Dedifferentiated amniotic fluid mesenchymal stem cell (primary cell): ENCODE measurements around the gene SERHL2.
"Not testable (repeated sequence)": the region's sequence is repeated elsewhere in the genome, so short reads cannot be mapped to it uniquely, and the experiment has no call there.

Experiments
- DNase-seq: peaks from one replicate; pipeline ENCODE4 v3.0.0-alpha.2; 2016; ENCODE audit errors: extremely low spot score

Gene SERHL2, protein sequence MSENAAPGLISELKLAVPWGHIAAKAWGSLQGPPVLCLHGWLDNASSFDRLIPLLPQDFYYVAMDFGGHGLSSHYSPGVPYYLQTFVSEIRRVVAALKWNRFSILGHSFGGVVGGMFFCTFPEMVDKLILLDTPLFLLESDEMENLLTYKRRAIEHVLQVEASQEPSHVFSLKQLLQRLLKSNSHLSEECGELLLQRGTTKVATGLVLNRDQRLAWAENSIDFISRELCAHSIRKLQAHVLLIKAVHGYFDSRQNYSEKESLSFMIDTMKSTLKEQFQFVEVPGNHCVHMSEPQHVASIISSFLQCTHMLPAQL

DNA sequence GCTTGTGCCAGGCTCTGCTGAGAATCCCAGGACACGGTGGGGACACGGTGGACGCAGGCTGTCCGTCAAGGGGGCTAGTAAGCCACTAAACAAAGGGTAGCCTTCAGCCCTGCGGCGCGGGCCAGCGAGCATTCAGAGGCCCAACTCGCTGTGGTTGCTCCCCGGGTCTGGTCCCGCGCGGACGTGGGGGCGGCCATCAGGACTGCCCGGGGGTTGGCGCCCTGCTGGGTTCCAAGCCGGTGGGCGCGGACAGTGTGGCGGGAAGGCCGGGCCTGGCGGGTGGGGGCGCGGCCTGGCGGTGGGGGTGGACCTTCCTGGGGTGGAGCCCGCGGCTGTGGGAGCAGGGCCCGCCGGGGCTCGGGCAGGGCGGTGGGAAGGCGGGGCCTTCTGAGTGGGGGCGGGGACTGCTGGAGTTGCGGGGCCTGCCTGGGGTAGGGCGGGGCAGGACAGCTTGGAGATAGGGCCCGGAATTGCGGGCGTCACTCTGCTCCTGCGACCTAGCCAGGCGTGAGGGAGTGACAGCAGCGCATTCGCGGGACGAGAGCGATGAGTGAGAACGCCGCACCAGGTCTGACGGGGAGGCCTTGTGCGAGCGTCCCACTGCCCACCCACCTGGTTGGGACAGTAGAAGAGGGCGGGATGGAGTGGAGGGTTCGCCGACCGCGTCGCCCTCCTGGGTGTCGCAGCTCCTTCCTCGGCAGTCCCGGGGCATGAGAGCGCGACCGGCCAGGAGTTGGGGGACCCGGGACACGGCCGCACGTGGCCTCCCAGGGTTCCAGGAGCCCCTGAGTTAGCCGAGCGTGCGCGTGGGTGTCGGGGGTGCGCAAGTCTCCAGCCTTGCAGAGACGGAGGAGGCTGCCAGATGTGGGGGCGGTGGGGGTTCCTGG is at the start of gene SERHL2:
TSS of gene SERHL2 (plus strand) at position 482 of the 887 bp plus-strand sequence. CDS start at position 547, 65 bp downstream.
- peak; percentile 45 for DNase-seq

DNA sequence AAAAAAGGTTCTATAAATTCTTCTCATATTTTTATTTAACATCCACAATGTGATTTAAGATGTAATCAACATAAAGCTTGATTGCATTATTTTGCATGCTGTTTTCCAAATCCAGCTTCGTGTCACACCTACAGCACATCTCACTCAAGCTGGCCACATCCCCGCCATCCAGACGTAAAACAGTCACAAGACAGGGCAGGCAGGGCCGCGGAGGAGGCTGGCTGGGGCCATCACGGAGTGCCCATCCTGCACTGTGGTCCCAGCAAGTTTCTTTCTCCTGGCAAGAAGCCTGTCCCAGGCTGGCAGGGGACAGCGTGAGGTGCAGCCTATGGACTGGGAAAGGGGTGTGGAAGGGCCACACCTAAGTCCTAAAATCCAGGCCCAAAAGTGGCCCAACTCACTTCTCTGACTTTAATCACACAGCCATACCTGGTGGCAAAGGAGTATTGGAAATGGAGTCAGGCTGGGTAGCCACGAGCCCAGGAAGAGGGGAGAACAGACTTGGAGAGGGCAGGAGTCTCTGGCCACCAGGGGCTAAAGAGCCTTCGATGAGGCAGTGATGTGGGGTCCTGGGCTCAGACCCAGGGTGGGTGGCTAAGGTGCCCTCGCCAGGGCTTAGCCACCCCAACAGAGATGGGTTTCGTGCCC is 45.3 kb upstream of the SERHL2 start:
- not testable (repeated sequence) for DNase-seq

DNA sequence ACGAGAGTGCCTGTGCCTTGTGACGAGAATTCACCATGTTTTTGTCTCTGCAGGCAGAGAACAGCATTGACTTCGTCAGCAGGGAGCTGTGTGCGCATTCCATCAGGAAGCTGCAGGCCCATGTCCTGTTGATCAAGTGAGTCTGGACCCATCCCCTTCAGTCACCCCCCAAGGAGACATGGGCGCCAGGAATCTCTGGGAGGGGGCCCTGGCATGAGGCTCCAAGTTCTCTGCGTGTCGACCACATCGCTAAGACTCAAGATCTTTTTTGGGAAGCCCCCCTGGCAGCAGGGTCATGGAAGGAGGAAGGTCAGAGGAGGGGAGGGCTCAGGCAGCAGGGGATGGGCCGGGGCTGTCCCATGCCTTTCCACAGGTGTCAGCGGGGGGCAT is 44.8 kb upstream of the SERHL2 start:
- not testable (repeated sequence) for DNase-seq

DNA sequence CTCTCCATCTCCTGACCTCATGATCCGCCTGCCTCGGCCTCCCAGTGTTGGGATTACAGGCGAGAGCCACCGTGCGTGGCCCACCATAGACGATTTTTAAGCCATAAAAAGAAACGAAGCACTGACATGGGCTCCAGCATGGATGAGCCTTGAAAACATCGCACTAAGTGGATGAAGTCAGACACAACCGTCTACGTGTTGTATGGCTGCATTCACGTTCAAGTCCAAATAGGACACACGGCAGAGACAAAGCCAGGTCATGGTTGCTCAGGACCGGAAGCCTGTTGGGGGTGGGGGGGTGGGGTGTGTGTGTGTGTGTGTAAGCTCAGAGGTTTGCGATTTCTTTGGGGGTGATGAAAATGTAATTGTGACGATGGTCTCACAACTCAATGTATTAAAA is 44.2 kb upstream of the SERHL2 start:
- no peak for DNase-seq

DNA sequence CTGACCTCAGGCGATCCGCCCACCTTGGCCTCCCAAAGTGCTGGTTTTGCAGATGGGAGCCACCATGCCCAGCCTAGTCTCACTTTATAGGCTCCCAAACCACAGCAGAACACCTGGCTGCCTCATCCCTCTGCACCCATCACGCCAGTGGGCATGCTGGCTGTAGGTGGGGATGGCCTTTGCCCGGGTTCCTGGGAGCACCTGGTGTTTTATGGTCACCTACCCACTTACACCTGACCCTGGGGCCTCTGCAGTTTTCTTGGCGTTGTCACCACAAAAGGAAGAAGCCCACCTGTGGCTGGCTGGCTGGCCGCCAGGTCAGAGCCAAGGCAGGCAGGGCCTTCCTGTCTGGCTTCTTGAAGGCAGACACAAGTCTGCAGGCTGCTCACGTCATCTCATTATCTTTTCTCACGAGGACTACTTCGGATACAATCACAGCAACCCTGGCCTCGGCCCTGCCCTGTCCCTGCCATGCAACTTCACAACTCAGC is 42.3 kb upstream of the SERHL2 start:
- DNase-seq: no peak

DNA sequence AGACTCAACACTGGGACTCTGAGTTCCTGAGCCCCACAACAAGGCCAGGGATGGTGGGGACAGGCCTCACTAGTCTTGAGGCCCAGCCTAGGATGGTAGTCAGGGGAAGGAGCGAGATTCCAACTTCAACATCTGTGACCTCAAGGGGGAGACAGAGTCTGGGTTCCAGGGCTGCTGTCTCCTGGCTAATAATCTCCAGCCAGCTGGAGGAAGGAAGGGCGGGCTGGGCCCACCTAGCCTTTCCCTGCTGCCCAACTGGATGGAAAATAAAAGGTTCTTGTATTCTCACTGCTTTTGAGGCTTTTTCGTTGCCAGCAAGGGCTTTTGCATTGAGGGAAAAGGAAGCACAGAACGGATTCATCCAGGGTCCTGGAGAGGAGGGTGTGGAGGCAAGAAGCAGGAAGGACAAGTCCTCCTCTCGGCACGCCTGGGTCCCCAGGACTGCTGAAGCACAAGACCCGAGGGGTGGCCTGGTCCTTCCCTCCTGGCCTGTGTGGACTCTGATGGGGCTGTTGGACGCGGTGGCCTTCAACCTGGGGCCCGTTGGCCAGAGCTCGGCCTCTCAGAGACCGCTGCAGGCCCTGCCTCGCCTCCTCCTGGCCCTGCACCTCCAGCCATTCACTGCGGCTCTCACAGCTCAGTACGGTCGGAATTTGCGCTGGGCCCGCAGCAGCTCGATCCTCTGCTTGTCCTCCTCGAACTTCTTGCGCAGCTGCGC is 41.3 kb upstream of the SERHL2 start:
- not testable (repeated sequence) for DNase-seq

DNA sequence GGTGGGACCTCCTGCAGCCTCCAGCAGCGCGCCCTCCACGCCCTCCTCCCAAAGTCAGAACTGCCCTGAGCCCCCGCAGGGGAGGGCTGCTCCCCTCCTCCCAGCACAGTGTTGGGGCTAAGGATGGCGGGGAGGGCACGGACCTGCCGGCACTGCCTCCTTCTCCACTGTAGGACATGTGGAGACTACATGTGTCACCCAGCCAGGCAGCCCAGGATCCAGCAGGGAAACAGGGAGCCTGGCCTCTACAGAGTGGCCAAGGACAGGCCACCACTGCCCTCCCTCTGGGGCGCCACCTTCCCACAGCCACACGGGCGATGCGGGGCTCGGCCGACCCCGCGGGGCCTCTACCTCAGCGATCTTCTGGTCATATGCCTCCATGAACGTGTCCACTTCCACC is 39.4 kb upstream of the SERHL2 start:
- DNase-seq: not testable (repeated sequence)

DNA sequence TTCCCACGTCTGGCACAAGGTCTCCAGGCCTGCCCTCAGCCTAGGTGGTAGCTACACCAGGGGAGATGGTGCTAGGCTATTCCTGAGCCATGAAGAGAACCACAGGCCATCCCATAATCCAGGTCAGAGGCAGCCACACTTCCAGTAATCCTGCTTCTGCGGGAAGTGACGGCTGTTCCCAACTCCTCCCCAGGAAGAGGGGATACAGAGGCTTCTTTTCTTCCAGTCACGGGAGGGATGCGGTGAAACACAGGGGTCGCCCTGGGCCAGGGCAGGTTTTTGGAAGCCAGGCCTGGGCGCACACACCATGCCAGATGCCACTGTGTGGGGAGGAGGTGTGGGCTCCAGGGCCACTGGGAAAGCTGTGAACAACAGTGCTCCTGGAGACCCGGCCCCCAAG is 38.5 kb upstream of the SERHL2 start:
- DNase-seq: not testable (repeated sequence)

DNA sequence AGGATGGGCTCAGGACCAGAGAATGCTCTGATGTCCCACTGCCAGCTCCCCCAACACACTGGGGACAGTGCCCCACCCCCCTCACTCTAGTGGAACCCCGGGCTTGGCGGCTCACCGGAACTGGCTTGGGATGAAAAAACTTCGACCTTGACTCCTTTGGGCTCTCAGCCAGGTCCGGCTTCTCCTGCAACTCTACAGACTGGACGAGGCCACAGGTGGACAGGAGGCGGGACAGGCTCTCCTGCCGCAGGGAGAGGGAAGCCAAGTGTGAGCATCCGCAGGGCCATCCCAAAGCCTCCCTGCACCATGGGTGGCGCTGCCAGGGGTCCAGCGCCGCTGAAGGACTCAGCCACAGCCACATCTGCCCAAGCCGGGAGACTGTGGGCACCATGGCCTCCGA is 37.9 kb upstream of the SERHL2 start:
- DNase-seq: no peak

DNA sequence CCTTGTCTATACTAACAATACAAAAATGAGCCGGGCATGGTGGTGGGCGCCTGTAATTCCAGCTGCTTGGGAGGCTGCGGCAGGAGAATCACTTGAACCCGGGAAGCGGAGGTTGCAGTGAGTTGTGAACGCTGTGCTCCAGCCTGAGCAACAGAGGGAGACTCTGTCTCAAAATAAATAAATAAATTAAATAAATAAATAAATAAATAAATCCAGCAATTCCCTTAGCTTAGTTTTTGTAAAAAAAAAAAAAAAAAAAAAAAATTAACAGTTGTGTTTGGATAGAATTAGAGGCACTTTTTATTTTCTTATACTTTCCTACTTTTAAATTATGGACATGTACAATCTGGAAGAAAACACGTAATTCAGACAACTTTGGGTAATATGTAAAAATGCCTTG is 36.7 kb upstream of the SERHL2 start:
- not testable (repeated sequence) for DNase-seq

DNA sequence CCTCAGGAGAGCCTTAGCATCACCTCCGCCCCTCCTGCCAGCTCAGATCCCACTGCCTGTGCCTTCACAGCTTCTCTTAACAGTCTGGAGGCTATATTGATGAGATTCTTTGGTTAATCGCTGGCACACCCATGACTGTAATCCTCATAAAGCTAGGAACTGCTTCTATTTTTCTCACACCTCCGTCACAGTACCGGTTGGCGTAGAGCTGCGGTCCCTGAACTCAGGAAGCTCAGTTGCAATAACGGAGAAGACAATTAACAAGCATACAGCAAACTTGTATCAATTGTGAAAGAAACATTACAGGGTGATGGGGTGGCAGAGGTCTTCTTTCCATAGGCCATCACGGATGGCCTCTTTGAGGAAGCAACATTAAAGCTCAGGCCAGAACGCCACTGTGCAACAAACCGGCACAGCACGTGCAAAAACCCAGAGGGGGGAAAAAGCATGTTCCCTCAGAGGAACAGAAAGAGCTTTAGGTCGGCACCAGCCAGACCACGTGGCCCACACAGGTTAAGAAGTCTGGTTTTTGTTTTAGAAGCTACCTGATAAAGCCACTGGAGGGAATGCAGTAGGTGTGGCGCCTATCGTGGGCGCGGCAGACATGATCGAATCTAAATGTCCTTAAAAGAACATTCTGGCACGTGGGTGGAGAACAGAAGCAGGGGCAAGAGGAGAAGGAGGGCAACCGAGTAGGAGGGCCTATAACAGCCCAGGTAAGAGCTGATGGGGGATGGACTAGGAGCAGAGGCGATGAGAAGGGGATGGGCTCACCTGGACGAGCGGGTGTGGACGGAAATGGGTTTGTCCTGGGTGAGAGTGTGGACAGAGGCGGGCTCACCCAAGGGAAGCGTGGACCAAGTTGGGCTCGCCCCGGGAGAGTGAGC is 34.9 kb upstream of the SERHL2 start:
- not testable (repeated sequence) for DNase-seq

DNA sequence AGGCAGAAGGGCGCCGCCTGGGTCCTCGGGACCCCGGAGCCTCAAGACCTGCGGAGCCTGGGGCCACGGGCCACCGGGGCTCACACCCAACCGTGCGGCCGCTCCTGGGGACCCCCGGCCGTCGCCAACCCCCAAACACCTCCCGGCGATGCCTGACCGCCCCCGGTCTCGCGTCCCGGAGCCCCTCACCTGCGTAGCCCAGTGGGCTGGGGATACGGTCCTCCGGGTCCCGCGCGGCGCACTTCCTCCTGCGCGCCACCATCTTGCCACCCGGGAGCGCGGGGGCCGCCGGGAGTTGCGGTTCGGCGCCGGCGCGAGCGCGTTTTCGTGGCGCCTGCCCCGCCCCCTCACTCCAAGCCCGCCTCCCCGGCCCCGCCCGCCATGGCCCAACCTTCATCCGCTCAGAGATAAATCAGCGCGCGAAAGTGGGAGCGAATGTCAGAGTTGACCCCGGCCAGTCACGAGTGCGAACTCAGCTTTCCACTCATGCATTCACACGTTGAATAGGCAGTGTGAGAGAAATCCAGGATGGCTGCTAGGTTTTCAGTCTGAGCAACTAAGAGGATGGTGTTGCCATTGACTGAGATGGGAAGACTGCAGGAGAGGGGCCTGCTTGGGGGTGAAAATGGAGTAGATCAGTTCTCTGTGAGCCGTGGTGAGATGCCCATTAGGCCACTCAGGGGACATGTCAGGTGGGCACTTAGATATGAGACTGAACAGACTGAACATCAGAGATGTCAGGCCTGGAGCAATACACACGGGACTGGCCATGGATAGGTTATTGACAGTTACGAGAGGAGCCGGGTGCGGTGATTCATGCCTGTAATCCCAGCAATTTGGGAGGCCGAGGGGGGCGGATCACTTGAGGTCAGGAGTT is 34.0 kb upstream of the SERHL2 start, which contains the start of gene RRP7A:
TSS of gene RRP7A (minus strand) at position 272 of the 877 bp plus-strand sequence. CDS start at position 262, 10 bp downstream.
- peak; percentile 24 for DNase-seq

DNA sequence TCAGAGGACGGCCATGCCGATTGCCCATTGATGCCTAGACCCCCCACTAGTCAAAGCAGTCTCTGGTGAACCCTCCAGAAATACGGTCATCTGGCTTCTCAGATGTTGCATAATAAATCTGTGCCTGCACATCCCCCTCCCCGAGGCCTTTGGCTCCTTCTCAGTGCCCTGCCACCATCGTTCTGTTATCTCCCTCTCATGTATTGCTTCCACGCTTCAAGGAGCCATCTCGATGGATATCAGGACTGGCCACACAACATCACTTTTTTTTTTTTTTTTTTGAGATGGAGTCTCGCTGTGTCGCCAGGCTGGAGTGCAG is 32.6 kb upstream of the SERHL2 start:
- no peak for DNase-seq

DNA sequence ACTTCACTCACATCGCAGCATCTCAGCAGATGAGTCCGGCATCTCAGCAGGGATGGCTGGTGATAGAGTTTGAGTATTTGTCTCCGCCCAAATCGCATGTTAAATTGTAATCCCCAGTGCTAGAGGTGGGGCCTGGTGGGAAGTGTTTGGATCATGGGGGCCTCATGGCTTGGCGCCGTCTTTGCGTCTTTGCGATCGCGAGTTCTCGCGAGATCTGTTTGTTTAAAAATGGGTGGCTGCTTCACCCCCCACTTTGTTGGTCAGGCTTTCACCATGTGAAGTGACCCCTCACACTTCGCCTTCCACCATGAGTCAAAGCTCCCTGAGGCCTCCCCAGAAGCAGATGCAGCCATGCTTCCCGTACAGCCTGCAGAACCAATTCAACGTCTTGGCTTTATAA is 31.2 kb upstream of the SERHL2 start:
- no peak for DNase-seq

DNA sequence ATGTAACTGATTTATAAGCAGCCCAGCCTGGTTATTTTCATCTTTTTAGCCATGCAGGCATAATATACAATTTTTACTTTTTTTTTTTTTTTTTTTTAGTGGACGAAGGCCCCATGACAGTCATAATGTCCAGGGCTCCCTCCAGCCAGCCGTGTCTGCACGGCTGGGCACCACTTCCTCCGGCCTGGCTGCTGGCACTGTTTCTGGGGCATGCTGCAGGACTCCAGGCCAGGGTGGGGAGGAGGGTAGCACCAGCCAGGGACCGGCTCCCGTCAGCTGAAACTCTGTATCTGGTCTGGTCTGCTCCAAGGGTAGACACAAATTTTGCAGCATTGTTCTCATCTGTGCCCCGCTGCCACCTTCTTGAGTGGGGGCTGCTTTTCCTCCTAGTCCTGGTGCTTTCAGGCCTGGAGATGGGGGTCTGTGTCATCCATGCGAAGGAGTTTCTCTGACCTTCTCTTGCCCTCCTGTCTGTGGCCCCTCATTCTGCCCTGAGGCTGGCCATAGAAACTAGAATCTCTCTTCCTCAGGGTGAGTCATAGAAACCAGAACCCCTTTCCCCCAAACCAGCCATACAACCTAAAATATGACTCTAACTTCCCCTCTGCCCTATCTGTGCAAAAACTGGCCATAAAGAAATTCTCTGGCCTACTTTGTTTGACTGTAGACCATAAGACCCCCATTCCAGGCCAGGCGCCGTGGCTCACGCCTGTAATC is 25.0 kb upstream of the SERHL2 start:
- no peak for DNase-seq

DNA sequence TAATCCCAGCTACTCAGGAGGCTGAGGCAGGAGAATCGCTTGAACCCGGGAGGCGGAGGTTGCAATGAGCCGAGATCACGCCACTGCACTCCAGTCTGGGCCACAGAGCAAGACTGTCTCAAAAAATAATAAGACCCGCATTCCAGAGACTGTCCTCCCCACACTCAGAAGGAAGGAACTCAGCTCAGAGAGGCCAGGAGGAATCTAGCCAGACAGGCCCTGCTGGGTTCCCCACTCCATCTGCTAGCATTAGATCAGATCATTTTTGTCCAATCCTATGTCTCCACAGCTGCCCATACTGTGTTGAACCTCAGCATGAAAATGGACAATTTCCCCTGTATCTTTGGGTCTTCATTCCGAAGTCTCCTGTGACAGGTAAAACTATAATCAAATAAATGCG is 24.3 kb upstream of the SERHL2 start:
- not testable (repeated sequence) for DNase-seq

DNA sequence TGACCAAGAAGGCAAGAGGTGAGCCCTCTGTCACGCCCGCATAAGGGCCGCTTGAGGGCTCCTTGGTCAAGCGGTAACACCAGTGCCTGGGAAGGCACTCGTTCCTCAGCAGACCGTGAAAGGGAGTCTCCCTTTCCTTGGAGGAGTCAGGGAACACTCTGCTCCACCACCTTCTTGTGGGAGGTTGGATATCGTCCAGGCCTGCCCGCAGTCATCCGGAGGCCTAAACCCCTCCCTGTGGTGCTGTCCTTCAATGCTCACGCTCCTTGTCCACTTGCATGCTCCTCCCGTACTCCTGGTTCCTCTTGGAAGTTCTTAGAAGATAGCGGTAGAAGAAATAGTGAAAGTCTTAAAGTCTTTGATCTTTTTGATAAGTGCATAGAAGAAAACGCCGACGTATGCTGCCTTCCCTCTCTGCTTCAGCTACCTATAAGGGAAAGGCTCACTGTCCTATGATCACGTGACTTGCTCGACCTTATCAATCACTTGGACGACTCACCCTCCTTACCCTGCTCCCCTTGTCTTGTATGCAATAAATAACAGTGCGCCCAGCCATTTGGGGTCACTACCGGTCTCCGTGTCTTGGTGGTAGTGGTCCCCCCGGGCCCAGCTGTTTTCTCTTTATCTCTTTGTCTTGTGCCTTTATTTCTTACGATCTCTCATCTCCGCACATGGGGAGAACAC is 22.2 kb upstream of the SERHL2 start:
- not testable (repeated sequence) for DNase-seq

DNA sequence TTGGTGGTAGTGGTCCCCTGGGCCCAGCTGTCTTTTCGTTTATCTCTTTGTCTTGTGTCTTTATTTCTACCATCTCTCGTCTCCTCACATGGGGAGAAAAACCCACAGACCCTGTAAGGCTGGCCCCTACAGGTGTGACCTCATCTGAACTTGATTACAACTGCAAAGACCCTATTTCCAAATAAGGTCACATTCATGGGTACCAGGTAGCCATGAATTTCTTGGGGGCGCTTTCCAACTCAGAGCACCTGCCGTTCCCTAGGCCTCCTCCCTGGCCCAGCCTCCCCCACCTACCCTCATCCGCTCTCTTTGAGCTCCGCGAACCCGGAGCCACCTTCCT is 20.1 kb upstream of the SERHL2 start:
- no peak for DNase-seq
